Measurements from ENCODE around the gene ZNF554. TPM values are rescaled to one million over a fixed set of nuclear protein-coding genes. Genes with fewer than 3 reads are reported as not detected.

The ZNF554 gene
- total RNA-seq, 3 donors from 2014 or later = 3.0 to 4.7 (median 3.9) TPM

DNA sequence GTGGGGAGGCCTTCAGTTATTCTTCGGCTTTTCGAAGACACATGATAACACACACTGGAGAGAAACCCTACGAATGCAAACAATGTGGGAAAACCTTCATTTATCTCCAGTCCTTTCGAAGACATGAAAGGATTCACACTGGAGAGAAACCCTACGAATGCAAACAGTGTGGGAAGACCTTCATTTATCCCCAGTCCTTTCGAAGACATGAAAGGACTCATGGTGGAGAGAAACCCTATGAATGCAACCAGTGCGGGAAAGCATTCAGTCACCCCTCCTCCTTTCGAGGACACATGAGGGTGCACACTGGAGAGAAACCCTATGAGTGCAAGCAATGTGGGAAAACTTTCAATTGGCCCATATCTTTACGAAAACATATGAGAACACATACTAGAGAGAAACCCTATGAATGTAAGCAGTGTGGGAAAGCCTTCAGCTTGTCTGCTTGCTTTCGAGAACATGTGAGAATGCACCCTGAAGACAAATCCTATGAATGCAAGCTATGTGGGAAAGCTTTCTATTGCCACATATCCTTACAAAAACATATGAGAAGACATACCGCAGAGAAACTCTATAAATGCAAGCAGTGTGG is 33.4 kb downstream of the ZNF554 start:
- Histone ChIP-seq H3K36me3 (ENCODE audit: low read depth) (peaks cover 15% of the 10 kb centered on the region), H3K4me3 (no peak overlapping the region), H3K9me3 (peaks cover 85% of the 10 kb centered on the region), H3K4me1 (ENCODE audit: low read depth) (no peaks in the 10 kb centered on the region)
- DNase-seq = no peak
- TF ChIP-seq, protein P1, sequence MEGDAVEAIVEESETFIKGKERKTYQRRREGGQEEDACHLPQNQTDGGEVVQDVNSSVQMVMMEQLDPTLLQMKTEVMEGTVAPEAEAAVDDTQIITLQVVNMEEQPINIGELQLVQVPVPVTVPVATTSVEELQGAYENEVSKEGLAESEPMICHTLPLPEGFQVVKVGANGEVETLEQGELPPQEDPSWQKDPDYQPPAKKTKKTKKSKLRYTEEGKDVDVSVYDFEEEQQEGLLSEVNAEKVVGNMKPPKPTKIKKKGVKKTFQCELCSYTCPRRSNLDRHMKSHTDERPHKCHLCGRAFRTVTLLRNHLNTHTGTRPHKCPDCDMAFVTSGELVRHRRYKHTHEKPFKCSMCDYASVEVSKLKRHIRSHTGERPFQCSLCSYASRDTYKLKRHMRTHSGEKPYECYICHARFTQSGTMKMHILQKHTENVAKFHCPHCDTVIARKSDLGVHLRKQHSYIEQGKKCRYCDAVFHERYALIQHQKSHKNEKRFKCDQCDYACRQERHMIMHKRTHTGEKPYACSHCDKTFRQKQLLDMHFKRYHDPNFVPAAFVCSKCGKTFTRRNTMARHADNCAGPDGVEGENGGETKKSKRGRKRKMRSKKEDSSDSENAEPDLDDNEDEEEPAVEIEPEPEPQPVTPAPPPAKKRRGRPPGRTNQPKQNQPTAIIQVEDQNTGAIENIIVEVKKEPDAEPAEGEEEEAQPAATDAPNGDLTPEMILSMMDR (IDR thresholded peaks at IDR 0.05) = no peak
- intact Hi-C loops (cut with DNase I, micrococcal nuclease) = no loop called here
- no peak for ATAC-seq

DNA sequence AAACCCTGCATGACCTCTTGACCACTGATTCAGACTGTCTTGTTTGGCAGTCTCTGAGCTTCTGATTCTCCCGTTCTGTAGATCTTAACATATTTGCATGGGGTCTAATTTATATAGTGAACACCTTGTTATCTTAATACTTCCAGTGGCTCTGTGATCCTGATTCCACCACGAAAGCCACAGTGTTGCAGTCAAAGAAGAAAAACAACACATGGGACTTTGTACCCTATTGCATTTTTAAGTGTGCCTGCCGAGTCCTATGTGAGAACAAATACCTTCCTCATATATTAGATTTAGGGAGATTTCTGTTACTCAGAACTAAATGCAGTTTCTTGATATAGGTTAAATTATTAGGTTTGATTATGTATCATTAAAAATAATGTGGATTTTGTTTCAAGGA is 35.2 kb downstream of the ZNF554 start:
- TF ChIP-seq, protein P1 (IDR thresholded peaks at IDR 0.05) = no peak
- peaks cover 15% of the 10 kb centered on the region for H3K36me3 ChIP-seq (ENCODE audit: low read depth)
- intact Hi-C loops (cut with DNase I, micrococcal nuclease) = no loop called here
- peaks cover 88% of the 10 kb centered on the region for H3K9me3 ChIP-seq
- ATAC-seq (no peak), DNase-seq (no peak)
- no peaks in the 10 kb centered on the region for H3K4me1 ChIP-seq (ENCODE audit: low read depth)
- no peak overlapping the region for H3K4me3 ChIP-seq

DNA sequence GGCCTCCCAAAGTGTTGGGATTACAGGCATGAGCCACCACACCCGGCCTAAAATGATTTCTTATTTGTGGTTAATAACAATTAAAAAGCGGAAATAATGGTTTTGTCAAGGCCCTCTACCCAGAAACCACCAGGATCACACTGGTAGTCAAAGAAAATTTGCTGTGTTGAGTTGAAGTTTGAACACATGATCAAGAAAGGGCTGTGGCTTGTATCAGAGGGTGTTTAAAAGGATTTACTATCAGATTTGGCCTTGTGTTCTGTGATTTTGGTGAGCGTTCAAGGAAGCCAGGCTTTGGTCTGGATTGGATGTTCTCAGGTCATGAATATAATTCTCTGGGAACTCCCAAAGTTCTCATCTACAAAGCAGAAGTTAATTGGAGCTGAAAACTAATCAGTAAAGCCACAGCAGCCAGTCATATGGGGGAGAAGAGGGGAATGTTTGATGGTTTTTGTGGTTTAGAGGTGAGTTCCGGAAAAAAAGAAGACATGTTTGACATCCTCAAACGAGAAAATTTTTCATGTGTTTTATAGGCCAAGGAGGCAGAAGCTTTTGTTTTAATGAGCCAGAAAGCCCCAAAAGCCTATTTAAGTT is 36.9 kb downstream of the ZNF554 start:
- TF ChIP-seq, protein P1 (IDR thresholded peaks at IDR 0.05) = no peak
- no peak for DNase-seq
- H3K36me3 ChIP-seq (ENCODE audit: low read depth) = peaks cover 15% of the 10 kb centered on the region
- H3K9me3 ChIP-seq = peaks cover 71% of the 10 kb centered on the region
- no peaks in the 10 kb centered on the region for H3K4me1 ChIP-seq (ENCODE audit: low read depth)
- no peak overlapping the region for H3K4me3 ChIP-seq
- intact Hi-C loops (cut with DNase I, micrococcal nuclease) = no loop called here
- ATAC-seq = no peak

DNA sequence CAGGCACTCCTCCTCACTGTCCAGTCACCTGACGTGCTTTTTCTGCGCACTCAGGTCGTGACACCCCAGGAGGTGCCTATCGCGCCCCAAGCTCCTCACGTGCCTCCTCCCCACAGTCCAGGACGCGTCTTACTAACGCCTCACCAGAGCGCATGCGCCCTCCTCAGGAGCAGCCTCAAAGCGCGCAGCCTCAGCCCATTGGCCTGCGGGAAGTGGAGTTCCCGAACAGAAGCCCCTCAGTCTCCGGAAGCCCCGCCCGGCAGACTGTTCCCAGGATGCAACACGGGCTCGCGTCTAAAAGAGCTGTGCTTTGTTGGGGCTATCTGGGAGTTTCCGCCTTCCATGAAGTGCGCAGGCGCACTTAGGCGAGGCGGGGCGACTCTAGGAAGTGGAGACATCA is 39.2 kb downstream of the ZNF554 start:
- Histone ChIP-seq H3K4me3 (no peak overlapping the region), H3K4me1 (ENCODE audit: low read depth) (no peaks in the 10 kb centered on the region), H3K9me3 (peaks cover 48% of the 10 kb centered on the region), H3K36me3 (ENCODE audit: low read depth) (no peaks in the 10 kb centered on the region)
- no peak for DNase-seq
- intact Hi-C loops (cut with DNase I, micrococcal nuclease) = no loop called here
- TF ChIP-seq, protein P1 (IDR thresholded peaks at IDR 0.05) = no peak
- no peak for ATAC-seq

DNA sequence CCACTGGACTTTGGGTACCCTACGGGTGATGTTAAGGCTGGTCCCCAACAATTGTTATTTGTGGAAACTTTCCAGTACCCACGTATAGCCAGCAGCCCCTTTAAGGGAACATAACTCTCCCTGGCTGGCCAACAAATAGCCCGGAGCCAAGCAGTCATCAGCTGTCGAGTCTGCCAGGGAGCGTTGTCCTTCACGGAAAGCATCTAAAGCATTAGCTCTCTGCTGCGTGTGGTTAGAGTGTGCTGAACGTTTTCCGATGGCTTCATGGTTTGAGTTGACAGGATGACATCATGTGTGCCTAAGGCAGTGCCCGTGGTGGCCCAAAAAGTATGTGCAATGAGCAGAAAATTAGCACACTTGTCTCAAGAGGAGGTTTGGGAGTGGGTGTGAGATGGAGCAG is 44.1 kb downstream of the ZNF554 start:
- Histone ChIP-seq H3K4me1 (ENCODE audit: low read depth) (no peaks in the 10 kb centered on the region), H3K4me3 (no peak overlapping the region), H3K9me3 (peaks cover 3% of the 10 kb centered on the region), H3K36me3 (ENCODE audit: low read depth) (no peaks in the 10 kb centered on the region)
- intact Hi-C loops (cut with DNase I, micrococcal nuclease) = no loop called here
- DNase-seq = no peak
- no peak for ATAC-seq
- TF ChIP-seq, protein P1 (IDR thresholded peaks at IDR 0.05) = no peak

Data from mucosa of descending colon (tissue), 3 donors.